Stimulated activated CD4-positive, alpha-beta T cell treated with anti-CD3 and anti-CD28 coated beads, TNF-alpha, amount 100 ng/mL, for 48 hours (primary cell): Measurements from ENCODE around the gene AGTRAP.

ENCODE experiments used
- DNase-seq, 3 donors: peaks; one replicate each; pipeline ENCODE4 v3.0.0-alpha.2; 2020; ENCODE audit warnings: low read depth in 3 of 3

The AGTRAP gene

GRCh38 chr1:11764115-11764514 lies 28.2 kb downstream of the AGTRAP start:
- no peak for DNase-seq

GRCh38 chr1:11764519-11764918 lies 28.6 kb downstream of the AGTRAP start:
- no peak for DNase-seq

GRCh38 chr1:11765661-11766428 lies 29.9 kb downstream of the AGTRAP start:
- no peak for DNase-seq

GRCh38 chr1:11766429-11766776 lies 30.5 kb downstream of the AGTRAP start:
- no peak for DNase-seq

- no peak for DNase-seq
Observed at GRCh38 chr1:11767922-11768704, 32.2 kb downstream of the AGTRAP start.

GRCh38 chr1:11768821-11769220 lies 32.9 kb downstream of the AGTRAP start:
- no peak for DNase-seq

- no peak for DNase-seq
Observed at GRCh38 chr1:11769274-11769673, 33.3 kb downstream of the AGTRAP start.

- DNase-seq = no peak
Observed at GRCh38 chr1:11770011-11770410, 34.1 kb downstream of the AGTRAP start.

GRCh38 chr1:11771481-11772043 lies 35.6 kb downstream of the AGTRAP start:
- DNase-seq = no peak

GRCh38 chr1:11772458-11772857 lies 36.5 kb downstream of the AGTRAP start:
- no peak for DNase-seq

GRCh38 chr1:11774753-11775152 lies 38.8 kb downstream of the AGTRAP start:
- no peak for DNase-seq

GRCh38 chr1:11777658-11778322 lies 41.9 kb downstream of the AGTRAP start:
- DNase-seq = no peak

GRCh38 chr1:11778336-11778735 lies 42.4 kb downstream of the AGTRAP start:
- DNase-seq = no peak

GRCh38 chr1:11778844-11779623 lies 43.1 kb downstream of the AGTRAP start:
- no peak for DNase-seq

- DNase-seq = no peak
Observed at GRCh38 chr1:11779715-11780379, 43.9 kb downstream of the AGTRAP start.

GRCh38 chr1:11780380-11781147 lies 44.6 kb downstream of the AGTRAP start:
- no peak for DNase-seq

- no peak for DNase-seq
Observed at GRCh38 chr1:11781297-11781696, 45.4 kb downstream of the AGTRAP start.

GRCh38 chr1:11782127-11782708 lies 46.3 kb downstream of the AGTRAP start:
- no peak for DNase-seq

- DNase-seq = no peak
Observed at GRCh38 chr1:11783556-11783955, 47.6 kb downstream of the AGTRAP start.
